OCI-LY1 (cell line): ENCODE results near the gene ATP6AP1.

Source experiments
- H2AFZ ChIP-seq: fragments of 200-600 bp; sonication (generic), shearing (Covaris generic); 2 replicates; pipeline ENCODE4 v1.6.0; 2014; ENCODE audit warnings: antibody characterized with exemption, mild to moderate bottlenecking, low read length
- H3F3A ChIP-seq: fragments of 200-600 bp; sonication (generic), shearing (Covaris generic); 2 replicates; pipeline ENCODE4 v1.6.0; 2014; ENCODE audit warnings: mild to moderate bottlenecking, antibody characterized with exemption, low read length, moderate library complexity; ENCODE audit not compliant: insufficient read depth
- H3K27ac ChIP-seq: fragments of 200-600 bp; sonication (generic); 2 replicates; pipeline ENCODE4 v1.5.1; 2014; ENCODE audit warnings: low read length, mixed run types, mild to moderate bottlenecking, low read depth; ENCODE audit not compliant: poor library complexity, severe bottlenecking
- H3K27me3 ChIP-seq: fragments of 200-600 bp; sonication (generic); 2 replicates; pipeline ENCODE4 v1.6.0; 2014; ENCODE audit warnings: antibody characterized with exemption, mild to moderate bottlenecking, low read length, moderate library complexity; ENCODE audit not compliant: insufficient read depth
- H3K36me3 ChIP-seq: fragments of 200-600 bp; sonication (generic); 2 replicates; pipeline ENCODE4 v1.6.1; 2014; ENCODE audit warnings: mild to moderate bottlenecking, antibody characterized with exemption, low read length, moderate library complexity, mixed read lengths; ENCODE audit not compliant: insufficient read depth
- H3K4me1 ChIP-seq: fragments of 200-600 bp; sonication (generic); 2 replicates; pipeline ENCODE4 v1.5.1; 2014; ENCODE audit warnings: mild to moderate bottlenecking, low read length, moderate library complexity; ENCODE audit not compliant: insufficient read depth, severe bottlenecking
- H3K4me2 ChIP-seq: fragments of 200-600 bp; sonication (generic), shearing (Covaris generic); 2 replicates; pipeline ENCODE4 v1.6.1; 2014; ENCODE audit warnings: low read length
- H3K4me3 ChIP-seq: fragments of 200-600 bp; sonication (generic); 2 replicates; pipeline ENCODE4 v1.5.1; 2014; ENCODE audit warnings: low read length, low read depth, mild to moderate bottlenecking, mixed read lengths; ENCODE audit not compliant: poor library complexity, severe bottlenecking
- H3K79me2 ChIP-seq: fragments of 200-600 bp; shearing (Covaris generic); 2 replicates; pipeline ENCODE4 v1.6.1; 2016; ENCODE audit warnings: mixed run types, low read length, mixed read lengths; ENCODE audit not compliant: insufficient read depth
- H3K9ac ChIP-seq: fragments of 200-600 bp; sonication (generic), shearing (Covaris generic); 2 replicates; pipeline ENCODE4 v1.6.1; 2014; ENCODE audit warnings: mild to moderate bottlenecking, low read length, mixed read lengths
- H3K9me2 ChIP-seq: fragments of 200-600 bp; sonication (generic), shearing (Covaris generic); 2 replicates; pipeline ENCODE4 v1.6.1; 2014; ENCODE audit warnings: low read depth, mild to moderate bottlenecking, low read length, mixed read lengths
- H3K9me3 ChIP-seq: fragments of 200-600 bp; shearing (Covaris generic); 2 replicates; pipeline ENCODE4 v1.6.1; 2014; ENCODE audit warnings: low read length, mixed read lengths
- H4K20me1 ChIP-seq: fragments of 200-600 bp; sonication (generic), shearing (Covaris generic); 2 replicates; pipeline ENCODE4 v1.6.0; 2016; ENCODE audit warnings: mild to moderate bottlenecking, low read length; ENCODE audit not compliant: insufficient read depth
- EZH2 ChIP-seq: fragments of 200-600 bp; sonication (generic), shearing (Covaris generic); IDR thresholded peaks from 2 replicates; pipeline ENCODE4 v1.8.0; 2017; ENCODE audit warnings: borderline replicate concordance, mixed run types, mild to moderate bottlenecking, antibody characterized with exemption, low read length, moderate library complexity, mixed read lengths
- TF ChIP-seq, protein P1 (sequence below): fragments of 200-600 bp; sonication (generic), shearing (Covaris generic); IDR thresholded peaks from 2 replicates; pipeline ENCODE4 v1.5.1; 2017; ENCODE audit warnings: mild to moderate bottlenecking, antibody characterized with exemption, low read length, moderate library complexity, mixed read lengths

The ATP6AP1 gene

DNA sequence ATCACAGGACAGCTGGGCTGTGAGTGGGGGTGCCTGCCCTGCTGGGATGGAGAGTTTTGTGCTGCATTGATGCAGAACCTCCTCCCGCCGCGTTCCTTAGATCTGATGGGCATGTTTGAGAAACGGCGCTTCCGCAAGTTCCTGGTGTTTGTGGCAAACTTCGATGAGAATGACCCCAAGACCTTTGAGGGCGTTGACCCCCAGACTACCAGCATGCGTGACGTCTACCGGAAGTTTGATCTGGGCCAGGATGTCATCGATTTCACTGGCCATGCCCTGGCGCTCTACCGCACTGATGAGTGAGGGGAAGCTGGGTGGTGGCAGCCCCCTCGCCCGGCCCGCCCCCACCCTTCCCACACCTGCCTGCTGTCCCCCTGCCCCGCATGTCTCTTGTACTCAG lies 11.4 kb downstream of the ATP6AP1 start:
- Histone ChIP-seq H3K9ac (no peak overlapping the region), H3K4me2 (no peak overlapping the region), H3K79me2 (peaks cover 7% of the 10 kb centered on the region; the same call in 1 of the 2 replicates), H3K36me3 (peaks cover 26% of the 10 kb centered on the region), H3K27ac (no peak overlapping the region), H3K27me3 (no peaks in the 10 kb centered on the region), H3K4me3 (no peak overlapping the region), H3K9me2 (no peaks in the 10 kb centered on the region), H3F3A (no peaks in the 10 kb centered on the region), H4K20me1 (no peaks in the 10 kb centered on the region), H3K4me1 (peaks cover 31% of the 10 kb centered on the region), H2AFZ (no peak overlapping the region), H3K9me3 (no peaks in the 10 kb centered on the region)
- TF ChIP-seq EZH2: no peak
- TF ChIP-seq, protein P1, sequence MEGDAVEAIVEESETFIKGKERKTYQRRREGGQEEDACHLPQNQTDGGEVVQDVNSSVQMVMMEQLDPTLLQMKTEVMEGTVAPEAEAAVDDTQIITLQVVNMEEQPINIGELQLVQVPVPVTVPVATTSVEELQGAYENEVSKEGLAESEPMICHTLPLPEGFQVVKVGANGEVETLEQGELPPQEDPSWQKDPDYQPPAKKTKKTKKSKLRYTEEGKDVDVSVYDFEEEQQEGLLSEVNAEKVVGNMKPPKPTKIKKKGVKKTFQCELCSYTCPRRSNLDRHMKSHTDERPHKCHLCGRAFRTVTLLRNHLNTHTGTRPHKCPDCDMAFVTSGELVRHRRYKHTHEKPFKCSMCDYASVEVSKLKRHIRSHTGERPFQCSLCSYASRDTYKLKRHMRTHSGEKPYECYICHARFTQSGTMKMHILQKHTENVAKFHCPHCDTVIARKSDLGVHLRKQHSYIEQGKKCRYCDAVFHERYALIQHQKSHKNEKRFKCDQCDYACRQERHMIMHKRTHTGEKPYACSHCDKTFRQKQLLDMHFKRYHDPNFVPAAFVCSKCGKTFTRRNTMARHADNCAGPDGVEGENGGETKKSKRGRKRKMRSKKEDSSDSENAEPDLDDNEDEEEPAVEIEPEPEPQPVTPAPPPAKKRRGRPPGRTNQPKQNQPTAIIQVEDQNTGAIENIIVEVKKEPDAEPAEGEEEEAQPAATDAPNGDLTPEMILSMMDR: no peak

DNA sequence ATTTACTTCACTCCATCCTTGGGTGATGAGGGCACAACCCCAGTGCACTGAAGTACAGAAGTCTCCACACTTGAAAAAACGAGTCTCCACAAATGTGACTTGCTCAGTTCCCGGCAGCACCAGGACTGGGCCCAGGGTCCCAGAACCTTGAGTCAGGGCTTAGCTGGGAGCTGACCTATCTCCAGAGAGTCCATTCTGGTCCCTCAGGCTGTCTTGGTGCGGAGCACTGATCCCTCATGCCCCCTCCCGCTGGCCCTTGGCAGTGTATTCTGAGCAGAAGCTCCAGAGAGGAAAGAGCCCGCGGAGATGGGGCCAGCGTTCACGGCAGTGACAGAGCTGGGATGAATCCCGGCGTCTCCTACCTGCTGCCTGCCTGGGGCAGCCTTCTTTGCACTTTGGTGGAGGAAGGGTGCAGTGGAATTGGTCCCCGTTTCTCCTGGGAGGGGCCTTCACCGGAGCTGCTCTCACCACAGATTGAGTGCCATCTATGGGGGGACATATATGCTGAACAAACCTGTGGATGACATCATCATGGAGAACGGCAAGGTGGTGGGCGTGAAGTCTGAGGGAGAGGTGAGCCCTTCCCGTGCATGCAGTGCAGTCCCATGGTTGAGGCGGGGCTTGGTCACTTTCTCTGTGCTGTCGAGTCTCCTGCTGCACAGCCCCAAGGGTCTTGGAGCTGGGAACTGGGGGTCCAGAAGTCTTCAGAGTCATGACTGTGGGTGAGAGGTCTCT lies 12.3 kb downstream of the ATP6AP1 start:
- Histone ChIP-seq H3K4me1 (peaks cover 36% of the 10 kb centered on the region), H3K4me3 (no peak overlapping the region), H3F3A (no peaks in the 10 kb centered on the region), H3K9ac (no peak overlapping the region), H2AFZ (no peak overlapping the region), H3K9me3 (no peaks in the 10 kb centered on the region), H3K4me2 (no peak overlapping the region), H3K79me2 (peaks cover 7% of the 10 kb centered on the region; the same call in 1 of the 2 replicates), H3K27me3 (no peaks in the 10 kb centered on the region), H3K9me2 (no peaks in the 10 kb centered on the region), H3K27ac (no peak overlapping the region), H4K20me1 (no peaks in the 10 kb centered on the region), H3K36me3 (peaks cover 20% of the 10 kb centered on the region)
- TF ChIP-seq, protein P1: no peak
- TF ChIP-seq EZH2: no peak

DNA sequence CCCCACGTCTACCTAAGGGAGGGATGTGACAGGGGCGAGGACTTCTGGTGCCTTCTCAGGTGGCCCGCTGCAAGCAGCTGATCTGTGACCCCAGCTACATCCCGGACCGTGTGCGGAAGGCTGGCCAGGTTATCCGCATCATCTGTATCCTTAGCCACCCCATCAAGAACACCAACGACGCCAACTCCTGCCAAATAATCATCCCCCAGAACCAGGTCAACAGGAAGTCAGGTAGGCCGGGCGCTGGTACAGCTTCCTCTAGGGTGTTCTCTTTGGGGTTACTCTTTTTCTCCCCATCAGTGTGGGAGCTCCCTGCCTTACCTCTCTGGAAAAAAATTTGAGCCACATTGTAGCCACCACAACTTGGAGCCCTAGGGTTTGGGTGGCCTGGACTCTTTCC lies 13.1 kb downstream of the ATP6AP1 start:
- Histone ChIP-seq H3K4me2 (no peak overlapping the region), H3K27me3 (no peaks in the 10 kb centered on the region), H3K4me1 (peaks cover 32% of the 10 kb centered on the region), H3K9me2 (no peaks in the 10 kb centered on the region), H3K79me2 (peaks cover 7% of the 10 kb centered on the region; the same call in 1 of the 2 replicates), H4K20me1 (no peaks in the 10 kb centered on the region), H3K4me3 (no peak overlapping the region), H3K36me3 (peaks cover 20% of the 10 kb centered on the region), H3K9me3 (no peaks in the 10 kb centered on the region), H3F3A (no peaks in the 10 kb centered on the region), H3K27ac (no peak overlapping the region), H2AFZ (no peak overlapping the region), H3K9ac (no peak overlapping the region)
- TF ChIP-seq, protein P1: no peak
- TF ChIP-seq EZH2: no peak
